K562 (cell line): Measurements from ENCODE around the gene TTC16. TPM values are rescaled to one million over a fixed set of nuclear protein-coding genes. Genes with fewer than 3 reads are reported as not detected.

Experiments used
- ATAC-seq: fragments of 200-7000 bp; cut with Tn5 transposase; 3 replicates; pipeline ENCODE4 v1.9.1; 2020; ENCODE audit warnings: moderate library complexity
- BruUV-seq: library from RNA; stranded (reverse); fragments of 400-500 nt; replicated peaks from 2 replicates; lab custom pipeline; 2021; lab: Mats Ljungman, UMichigan
- CTCF ChIA-PET: fragments of 300-600 bp; formaldehyde crosslinking; extraction: SDS; loops from one replicate; lab custom pipeline; 2021; ENCODE audit warnings: low intra/inter-chr PET ratio; lab: Yijun Ruan, JAX
- POLR2A ChIA-PET: fragments of 300-600, 350-650 bp; sonication (Branson Sonifier 250); formaldehyde crosslinking; extraction: SDS; loops from one replicate; lab custom pipeline; 2021; ENCODE audit warnings: antibody characterized with exemption, inconsistent platforms; lab: Yijun Ruan, JAX
- DNase-seq, 4 experiments: peaks; one replicate each; pipeline versions ENCODE4 v3.0.0 to v3.0.0-alpha.2; 2011 to 2018; ENCODE audit warnings: low spot score in 3 of 4, mixed read lengths in 3 of 4; ENCODE audit errors: extremely low read depth in 1 of 4
- FAIRE-seq: peaks from 2 replicates; lab custom pipeline; 2011; peaks lifted over from hg19 to GRCh38; lab: Jason Lieb, UNC
- H2AFZ ChIP-seq: 2 replicates; pipeline ENCODE4 v1.6.0; 2011; ENCODE audit warnings: low read depth, low read length, control low read depth, inconsistent platforms
- H3K27ac ChIP-seq: fragments of 200-600 bp; 3 replicates; pipeline ENCODE4 v1.8.0; 2011; ENCODE audit warnings: low read depth, mild to moderate bottlenecking, control low read depth, inconsistent platforms, low read length, moderate library complexity, mixed read lengths; ENCODE audit errors: extremely low read depth
- H3K27me3 ChIP-seq, 2 experiments: fragments of 300-600 bp in 1 of 2; 2 replicates in 1 of 2; 3 replicates in 1 of 2; pipeline versions ENCODE4 v1.6.0 to v1.8.0; 2011; ENCODE audit warnings: inconsistent platforms in 2 of 2, low read length in 2 of 2, mild to moderate bottlenecking in 1 of 2, mixed read lengths in 1 of 2, moderate library complexity in 1 of 2; ENCODE audit not compliant: control insufficient read depth in 2 of 2, insufficient read depth in 2 of 2
- H3K36me3 ChIP-seq: fragments of 300-600 bp; 3 replicates; pipeline ENCODE4 v1.8.0; 2011; ENCODE audit warnings: mild to moderate bottlenecking, low read length, inconsistent platforms; ENCODE audit not compliant: control insufficient read depth, insufficient read depth
- H3K4me1 ChIP-seq, 2 experiments: fragments of 200-600 bp in 1 of 2; replicated peaks in 1 of 2; 2 replicates in 1 of 2; 3 replicates in 1 of 2; pipeline versions ENCODE4 v1.5.1 to v1.8.0; 2011; ENCODE audit warnings: inconsistent platforms in 2 of 2, low read length in 2 of 2, mild to moderate bottlenecking in 1 of 2, mixed read lengths in 1 of 2, moderate library complexity in 1 of 2; ENCODE audit not compliant: control insufficient read depth in 2 of 2, insufficient read depth in 2 of 2
- H3K4me2 ChIP-seq: 2 replicates; pipeline ENCODE4 v1.6.1; 2011; ENCODE audit warnings: low read length, control low read depth, inconsistent platforms, mixed read lengths; ENCODE audit not compliant: insufficient read depth
- H3K4me3 ChIP-seq: fragments of 200-600 bp; sonication (generic), shearing (Covaris generic); 2 replicates; pipeline ENCODE4 v1.5.1; 2016; ENCODE audit warnings: control low read depth, inconsistent platforms
- H3K79me2 ChIP-seq: fragments of 200-600 bp; 3 replicates; pipeline ENCODE4 v1.8.0; 2011; ENCODE audit warnings: low read length, inconsistent platforms; ENCODE audit not compliant: control insufficient read depth, insufficient read depth
- H3K9ac ChIP-seq, 2 experiments: 2 replicates each; pipeline versions ENCODE4 v1.6.0 to v1.6.1; 2011; ENCODE audit warnings: low read depth in 2 of 2, low read length in 2 of 2, control low read depth in 1 of 2, inconsistent platforms in 1 of 2, mild to moderate bottlenecking in 1 of 2, mixed read lengths in 1 of 2; ENCODE audit not compliant: insufficient read depth in 1 of 2
- H3K9me1 ChIP-seq: one replicate; pipeline ENCODE4 v1.6.0; 2011; ENCODE audit warnings: inconsistent platforms, mild to moderate bottlenecking, low read length, moderate library complexity; ENCODE audit not compliant: control insufficient read depth, insufficient read depth
- H3K9me3 ChIP-seq: replicated peaks from 2 replicates; pipeline ENCODE4 v1.5.1; 2011; ENCODE audit warnings: low read depth, low read length, inconsistent platforms; ENCODE audit not compliant: control insufficient read depth, insufficient read depth
- H4K20me1 ChIP-seq: replicated peaks from 2 replicates; pipeline ENCODE4 v1.6.1; 2011; ENCODE audit warnings: low read length, inconsistent platforms, mixed read lengths; ENCODE audit not compliant: control insufficient read depth, insufficient read depth
- ARID1B ChIP-seq: fragments of 450-650 bp; IDR thresholded peaks from 2 replicates; pipeline ENCODE4 v1.6.1; 2016; ENCODE audit warnings: antibody characterized with exemption, mild to moderate bottlenecking, inconsistent platforms
- CBX5 ChIP-seq: IDR thresholded peaks from 2 replicates; pipeline ENCODE4 v1.6.1; 2014; ENCODE audit warnings: low read depth, borderline replicate concordance
- CCNT2 ChIP-seq: IDR thresholded peaks from 2 replicates; pipeline ENCODE4 v1.6.1; 2011; ENCODE audit warnings: borderline replicate concordance, low read depth, mild to moderate bottlenecking, moderate library complexity, mixed read lengths, low read length; ENCODE audit not compliant: insufficient read length; ENCODE audit errors: extremely low read depth
- CREB5 ChIP-seq: fragments of 250-450 bp; sonication (Bioruptor Pico); IDR thresholded peaks from 2 replicates; pipeline ENCODE4 v1.5.0; 2020; ENCODE audit warnings: mild to moderate bottlenecking
- CTCF ChIP-seq, 3 experiments: IDR thresholded peaks in 2 of 3; conservative IDR thresholded peaks in 1 of 3; 2 replicates each; pipeline ENCODE4 v1.5.1; 2011 to 2012; ENCODE audit warnings: low read length in 3 of 3, mild to moderate bottlenecking in 3 of 3, control low read depth in 2 of 3, improper control_type of control experiment in 1 of 3, inconsistent platforms in 1 of 3, low read depth in 1 of 3, mixed read lengths in 1 of 3, moderate library complexity in 1 of 3; ENCODE audit not compliant: insufficient read depth in 2 of 3
- ELF1 ChIP-seq: fragments of 200-800 bp; sonication (Bioruptor generic); IDR thresholded peaks from 2 replicates; pipeline ENCODE4 v1.6.1; 2016; ENCODE audit warnings: missing genetic modification characterization, missing compliant biosample characterization
- FOXJ3 ChIP-seq: sonication (generic); formaldehyde crosslinking; IDR thresholded peaks from 2 replicates; pipeline ENCODE4 v1.4.0; 2020; ENCODE audit warnings: mild to moderate bottlenecking, missing genetic modification reagents
- NONO ChIP-seq, 2 experiments: fragments of 200-400 bp in 1 of 2; fragments of 450-650 bp in 1 of 2; formaldehyde crosslinking in 1 of 2; IDR thresholded peaks; 2 replicates each; pipeline ENCODE4 v1.6.1; 2017; ENCODE audit warnings: low read depth in 2 of 2, mild to moderate bottlenecking in 2 of 2, moderate library complexity in 2 of 2, low read length in 1 of 2
- PATZ1 ChIP-seq: fragments of 250-450 bp; sonication (Bioruptor Pico); IDR thresholded peaks from 2 replicates; pipeline ENCODE4 v1.5.0; 2020; ENCODE audit warnings: mild to moderate bottlenecking, borderline replicate concordance
- PHB ChIP-seq: fragments of 250-450 bp; sonication (Bioruptor Pico); IDR thresholded peaks from 2 replicates; pipeline ENCODE4 v1.5.0; 2021
- RB1 ChIP-seq: fragments of 450-650 bp; IDR thresholded peaks from 2 replicates; pipeline ENCODE4 v1.6.1; 2017; ENCODE audit warnings: low read depth, mild to moderate bottlenecking
- SNAPC5 ChIP-seq: fragments of 250-450 bp; sonication (Bioruptor Pico); IDR thresholded peaks from 2 replicates; pipeline ENCODE4 v1.8.0; 2021; ENCODE audit warnings: moderate library complexity, mild to moderate bottlenecking, inconsistent platforms
- SOX6 ChIP-seq: fragments of 450-650 bp; IDR thresholded peaks from 2 replicates; pipeline ENCODE4 v1.6.1; 2014; ENCODE audit warnings: mild to moderate bottlenecking
- SREBF2 ChIP-seq: sonication (generic); formaldehyde crosslinking; IDR thresholded peaks from 2 replicates; pipeline ENCODE4 v1.4.0; 2020; ENCODE audit warnings: mild to moderate bottlenecking, missing genetic modification reagents
- TFAM ChIP-seq: fragments of 250-450 bp; sonication (Bioruptor Pico); conservative IDR thresholded peaks from 2 replicates; pipeline ENCODE4 v1.5.0; 2021; ENCODE audit warnings: mild to moderate bottlenecking, moderate library complexity
- ZNF324 ChIP-seq: fragments of 250-450 bp; sonication (Bioruptor Pico); IDR thresholded peaks from 2 replicates; pipeline ENCODE4 v1.4.0; 2020; ENCODE audit warnings: mild to moderate bottlenecking
- WGBS: fragments of 100-300 bp; shearing (Covaris generic); methylation state at CpG from one replicate; pipeline ENCODE4 v1.1.6; 2016; ENCODE audit warnings: low coverage, mixed read lengths; ENCODE audit not compliant: insufficient coverage; ENCODE audit errors: missing lambda C conversion rate; 5-methylcytosine and 5-hydroxymethylcytosine counted together
- in situ Hi-C: fragments of 300-500 bp; cut with MboI; formaldehyde crosslinking; loops from 4 replicates; pipeline ENCODE4 v1.15.0; 2018; ENCODE audit warnings: inconsistent platforms, mixed read lengths
- intact Hi-C: fragments of 100-400 bp; cut with micrococcal nuclease; formaldehyde crosslinking; loops from 2 replicates; pipeline ENCODE4 v1.14.2; 2022
- polyA plus RNA-seq, 8 experiments: library from polyadenylated mRNA; depleted of rRNA in 4 of 8; stranded (reverse) in 5 of 8; unstranded in 3 of 8; fragments of >200 nt; fragmentation: Nextera tagmentation in 2 of 8; fragmentation: Illumina TruSeq in 1 of 8; extraction: Ambion mirVana in 2 of 8; extraction: Trizol in 1 of 8; gene quantifications; 2 replicates each; pipeline versions ENCODE4 v1.2.1 to v1.2.3, GENCODE V29; 2011 to 2014; ENCODE audit warnings: inconsistent platforms in 1 of 8, missing spikeins in 1 of 8
- total RNA-seq, 7 experiments: library from RNA; depleted of rRNA in 6 of 7; stranded (reverse); fragments of >200 nt in 6 of 7; fragmentation: Illumina TruSeq in 2 of 7; extraction: Trizol in 2 of 7; gene quantifications; 2 replicates each; pipeline versions ENCODE4 v1.2.1 to v1.2.3, GENCODE V29; 2011 to 2021; ENCODE audit warnings: low replicate concordance in 1 of 7

TTC16 gene
- total and polyA plus RNA-seq, 9 of the 15 experiments (the other 6 are each of a cell fraction or from before 2014, with no cell fraction given): 0.11 TPM; not detected in 8

- FAIRE-seq (peak; percentile 77), DNase-seq (peak; percentile 73 to 83 (median 78)), ATAC-seq (peak; percentile 76)
- H3K9ac ChIP-seq: peak overlapping the region; percentile 14 to 86; a peak in 2 of 4 replicates
- no peaks in the 10 kb centered on the region for H3K9me3 ChIP-seq
- no peaks in the 10 kb centered on the region for H3K9me1 ChIP-seq
- H3K27ac ChIP-seq: 0 out of 3 replicates have a peak overlapping the region, but pooled peaks have one; percentile 4
- no TSS peak for BruUV-seq
- peak overlapping the region; percentile 54 for H3K4me2 ChIP-seq
- CTCF ChIA-PET: no interaction called here
- H3K36me3 ChIP-seq: no peaks in the 10 kb centered on the region
- no peaks in the 10 kb centered on the region for H3K79me2 ChIP-seq
- intact Hi-C loops (no loop called here), in situ Hi-C loops (no loop called here)
- no peak overlapping the region for H3K4me3 ChIP-seq
- POLR2A ChIA-PET: interaction anchor here (0.6 to 1.0 kb wide), 3 partner anchors 36 to 147 kb away, joined by 3 read pairs; no protein-coding TSS in a partner anchor
- WGBS: 43% methylated on average over 12 of the region's 15 CpGs
- no peaks in the 10 kb centered on the region for H4K20me1 ChIP-seq
- H2AFZ ChIP-seq: peak overlapping the region; percentile 93
- H3K27me3 ChIP-seq: no peaks in the 10 kb centered on the region
- H3K4me1 ChIP-seq: peaks cover 29 to 44% of the 10 kb centered on the region in 2 experiments
- TF ChIP-seq NONO (IDR thresholded peaks at IDR 0.05; ENCODE audit: low read depth in 2 of 2, low read length in 1 of 2): peak in 1 of 2 experiments; percentile 98; a peak in 2 of 4 replicates
- TF ChIP-seq TFAM (CRISPR knock-in tag): no peak
- TF ChIP-seq ARID1B: peak; percentile 41
- TF ChIP-seq FOXJ3 (CRISPR knock-in tag): no peak
- TF ChIP-seq RB1: 0 out of 2 replicates have a peak, but pooled peaks have one; percentile 24
- TF ChIP-seq SOX6: 0 out of 2 replicates have a peak, but pooled peaks have one; percentile 20
- TF ChIP-seq ELF1 (tag): no peak
- no peak for TF ChIP-seq CTCF (IDR thresholded peaks at IDR 0.05 in 2 of 3, conservative IDR thresholded peaks at IDR 0.05 in 1 of 3; ENCODE audit: insufficient read depth in 2 of 3, low read depth in 1 of 3, low read length in 3 of 3)
- no peak for TF ChIP-seq ZNF324
- no peak for TF ChIP-seq PATZ1 (CRISPR knock-in tag)
- TF ChIP-seq PHB (CRISPR knock-in tag): no peak
- TF ChIP-seq CBX5: no peak
- TF ChIP-seq SREBF2 (CRISPR knock-in tag): no peak
- no peak for TF ChIP-seq CREB5 (CRISPR knock-in tag)
- TF ChIP-seq SNAPC5 (CRISPR knock-in tag): no peak
- TF ChIP-seq CCNT2: no peak
These were observed 60.5 kb downstream of the TTC16 start for GRCh38 chr9:127776195-127776923.
